ENCODE results near the gene OVCA2. TPM values are rescaled to one million over a fixed set of nuclear protein-coding genes. Genes with fewer than 3 reads are reported as not detected.

Gene OVCA2
- total RNA-seq, 5 donors from 2014 or later (not counting 1 experiment from before 2014, with no cell fraction given): 31.0 to 36.8 (median 31.8) TPM

DNA sequence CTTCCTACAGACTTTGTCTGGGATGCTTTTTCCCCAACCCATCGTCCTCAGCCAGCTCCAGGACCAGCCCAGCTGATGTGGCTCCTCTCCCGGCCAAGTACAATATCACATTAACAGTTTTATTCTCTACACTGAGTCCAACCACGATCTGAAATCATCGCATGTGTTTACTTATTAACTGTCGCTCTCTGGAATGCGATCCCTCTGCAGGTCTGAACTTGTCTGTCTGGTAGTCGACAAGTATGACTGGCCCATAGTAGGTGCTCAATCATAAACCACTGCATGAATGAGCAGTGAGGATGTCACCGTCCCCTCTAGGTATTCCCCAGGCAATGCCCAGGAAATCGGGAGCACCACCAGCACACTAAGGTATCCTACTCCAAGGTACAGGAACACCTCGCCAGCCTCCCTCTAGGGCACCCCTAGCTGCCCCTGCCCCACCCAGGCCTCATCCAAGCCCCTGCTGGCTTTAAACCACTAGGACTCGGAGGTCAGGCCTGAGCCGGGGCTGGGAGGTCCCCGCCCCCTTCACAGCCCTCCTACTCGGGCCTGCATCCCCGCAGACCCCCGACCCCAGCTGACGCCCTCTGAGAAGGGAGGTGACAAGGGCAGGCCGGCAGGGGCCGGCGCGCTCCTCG, 44.4 kb upstream of the OVCA2 start:
- Mint-ChIP-seq H3K27me3 (peaks cover 12 to 35% of the 10 kb centered on the region in 2 donors), H3K36me3 (no peaks in the 10 kb centered on the region), H3K27ac (no peak overlapping the region), H3K4me3 (peak overlapping the region in 1 of 3 donors; percentile 14), H3K4me1 (peaks cover 0 to 9% (median 0%) of the 10 kb centered on the region in 3 donors), H3K9me3 (no peaks in the 10 kb centered on the region)
- Histone ChIP-seq H3K9me3 (no peaks in the 10 kb centered on the region), H3K27me3 (replicated peaks in 1 of 2; ENCODE audit: control insufficient read depth in 2 of 2, extremely low read depth in 1 of 2, insufficient read depth in 2 of 2, low read length in 1 of 2) (peaks cover 0 to 66% of the 10 kb centered on the region in 2 experiments), H3K27ac (ENCODE audit: low read length) (no peak overlapping the region), H3K36me3 (ENCODE audit: control insufficient read depth in 2 of 2, extremely low read depth in 1 of 2, insufficient read depth in 1 of 2, low read length in 1 of 2) (no peaks in the 10 kb centered on the region), H3K4me3 (ENCODE audit: control insufficient read depth in 1 of 2, extremely low read depth in 1 of 2, low read length in 1 of 2) (no peak overlapping the region), H3K4me1 (ENCODE audit: control insufficient read depth in 1 of 2, extremely low read depth in 1 of 2, insufficient read depth in 2 of 2, low read length in 2 of 2) (peaks cover 0 to 6% of the 10 kb centered on the region in 2 experiments)
- DNase-seq (no peak), ATAC-seq (replicated peaks in 1 of 4) (no peak)
- CTCF ChIA-PET: no interaction called here
- POLR2A ChIA-PET: interaction anchor here in 1 of 2 donors (0.6 kb wide), 1 partner anchor 44 kb away, joined by 6 read pairs; no protein-coding TSS in a partner anchor
- 64% methylated on average over 15 of the region's 22 CpGs for WGBS (ENCODE audit: insufficient coverage)

DNA sequence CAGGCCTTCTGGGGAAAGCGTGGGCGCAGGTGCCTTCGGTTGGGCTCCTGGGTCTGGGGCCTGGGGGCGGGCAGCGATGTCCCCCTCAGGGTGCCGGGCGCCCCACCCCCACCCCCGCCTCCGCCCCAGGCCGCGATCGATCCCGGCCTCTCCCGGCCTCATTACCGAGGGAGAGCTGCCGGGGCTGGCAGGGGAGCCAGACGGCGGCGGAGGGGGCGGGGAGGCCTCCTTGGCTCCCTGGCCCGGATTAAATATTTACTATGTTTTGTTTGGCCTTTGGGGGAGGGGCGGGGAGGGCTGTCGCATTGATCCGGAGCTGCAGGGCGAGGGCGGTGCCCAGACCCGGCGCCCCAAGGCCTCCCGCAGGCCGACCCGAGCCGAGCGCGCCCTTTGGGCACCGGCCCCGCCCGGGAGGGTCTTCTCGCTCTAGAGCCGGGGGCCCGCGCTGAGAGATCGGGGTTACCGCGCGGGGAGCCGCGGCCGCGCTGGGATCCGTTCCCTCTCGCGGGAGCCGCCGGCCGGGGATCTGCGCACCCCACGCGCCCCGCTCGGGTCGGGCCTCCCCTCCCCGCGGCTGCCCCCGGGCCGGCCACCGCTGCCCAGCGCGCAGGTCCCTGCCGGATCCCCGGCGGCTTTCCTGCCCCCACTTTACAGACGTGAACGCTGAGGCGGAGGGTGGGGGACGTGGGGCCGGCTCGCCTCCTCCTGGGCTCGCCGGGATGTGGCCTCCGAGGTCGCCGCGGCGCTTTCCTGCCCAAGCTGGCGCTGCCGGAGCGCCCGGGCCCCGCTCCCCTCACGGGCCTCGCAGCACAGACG, 43.7 kb upstream of the OVCA2 start:
- H3K4me1 Mint-ChIP-seq: peaks cover 0 to 9% (median 0%) of the 10 kb centered on the region in 3 donors
- DNase-seq (peak in 2 of 35 experiments; percentile 4 to 14), ATAC-seq (replicated peaks in 1 of 4) (peak in 3 of 4 experiments; percentile 23 to 58 (median 32))
- no peaks in the 10 kb centered on the region for H3K9me3 Mint-ChIP-seq
- no peaks in the 10 kb centered on the region for H3K9me3 ChIP-seq
- H3K4me3 Mint-ChIP-seq: no peak overlapping the region
- H3K27me3 Mint-ChIP-seq: peaks cover 12 to 36% of the 10 kb centered on the region in 2 donors
- peaks cover 0 to 6% of the 10 kb centered on the region in 2 experiments for H3K4me1 ChIP-seq (ENCODE audit: control insufficient read depth in 1 of 2, extremely low read depth in 1 of 2, insufficient read depth in 2 of 2, low read length in 2 of 2)
- H3K36me3 Mint-ChIP-seq: no peaks in the 10 kb centered on the region
- peak overlapping the region in 1 of 2 donors; percentile 5 for H3K4me3 ChIP-seq (ENCODE audit: control insufficient read depth in 1 of 2, extremely low read depth in 1 of 2, low read length in 1 of 2)
- ChIA-PET POLR2A (interaction anchor here in 1 of 2 donors (0.5 to 0.7 kb wide), 3 partner anchors 45 to 158 kb away, joined by 3 to 10 read pairs (median 6); no protein-coding TSS in a partner anchor), CTCF (no interaction called here)
- 5% methylated on average over 78 of the region's 92 CpGs for WGBS (ENCODE audit: insufficient coverage)
- peaks cover 0 to 65% of the 10 kb centered on the region in 2 experiments for H3K27me3 ChIP-seq (replicated peaks in 1 of 2; ENCODE audit: control insufficient read depth in 2 of 2, extremely low read depth in 1 of 2, insufficient read depth in 2 of 2, low read length in 1 of 2)
- H3K27ac ChIP-seq (ENCODE audit: low read length): no peak overlapping the region
- no peak overlapping the region for H3K27ac Mint-ChIP-seq
- no peaks in the 10 kb centered on the region for H3K36me3 ChIP-seq (ENCODE audit: control insufficient read depth in 2 of 2, extremely low read depth in 1 of 2, insufficient read depth in 1 of 2, low read length in 1 of 2)

DNA sequence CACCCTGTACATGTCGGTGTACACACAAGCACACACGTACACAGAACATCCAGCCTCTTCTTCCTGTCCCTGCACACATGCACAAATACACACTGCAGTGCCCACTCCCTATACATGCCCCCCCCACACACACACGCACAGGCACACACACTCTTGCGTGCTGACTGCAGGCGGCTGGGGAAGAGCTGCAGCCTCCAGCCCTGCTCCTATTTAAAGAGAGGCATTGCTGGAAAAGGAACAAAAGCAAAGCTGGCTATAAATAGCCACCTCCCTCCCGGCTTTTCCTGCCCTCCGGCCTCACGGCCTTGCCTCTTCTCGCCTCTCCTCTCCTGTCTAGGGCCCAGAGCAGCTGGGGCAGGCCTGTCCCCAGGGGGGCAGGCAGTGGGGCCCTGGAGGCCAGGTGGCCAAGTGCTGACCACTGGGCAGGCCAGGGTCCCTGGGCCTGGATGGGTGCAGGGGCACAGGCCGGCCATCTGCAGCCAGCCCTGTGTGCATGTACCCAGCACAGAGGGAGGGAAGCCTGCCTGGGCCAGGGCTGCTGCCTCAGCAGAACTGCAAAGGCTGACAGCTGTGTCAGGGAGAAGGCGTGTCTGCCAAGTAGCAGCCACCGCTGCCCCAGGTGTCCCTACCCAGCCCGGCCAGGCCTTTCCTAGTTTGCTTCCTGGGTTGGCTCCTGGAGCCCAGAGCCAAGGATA, 42.1 kb upstream of the OVCA2 start:
- POLR2A ChIA-PET: no interaction called here
- H3K27ac Mint-ChIP-seq: no peak overlapping the region
- Histone ChIP-seq H3K27ac (ENCODE audit: low read length) (no peak overlapping the region), H3K4me1 (ENCODE audit: control insufficient read depth in 1 of 2, extremely low read depth in 1 of 2, insufficient read depth in 2 of 2, low read length in 2 of 2) (peaks cover 0 to 6% of the 10 kb centered on the region in 2 experiments), H3K36me3 (ENCODE audit: control insufficient read depth in 2 of 2, extremely low read depth in 1 of 2, insufficient read depth in 1 of 2, low read length in 1 of 2) (no peaks in the 10 kb centered on the region), H3K9me3 (no peaks in the 10 kb centered on the region), H3K4me3 (ENCODE audit: control insufficient read depth in 1 of 2, extremely low read depth in 1 of 2, low read length in 1 of 2) (no peak overlapping the region), H3K27me3 (replicated peaks in 1 of 2; ENCODE audit: control insufficient read depth in 2 of 2, extremely low read depth in 1 of 2, insufficient read depth in 2 of 2, low read length in 1 of 2) (peaks cover 0 to 56% of the 10 kb centered on the region in 2 experiments)
- CTCF ChIA-PET: no interaction called here
- peaks cover 12 to 40% of the 10 kb centered on the region in 2 donors for H3K27me3 Mint-ChIP-seq
- peak overlapping the region in 2 of 3 donors; percentile 35 to 55 for H3K4me3 Mint-ChIP-seq
- ATAC-seq (replicated peaks in 1 of 4) (peak in 1 of 4 experiments; percentile 30), DNase-seq (no peak)
- no peaks in the 10 kb centered on the region for H3K36me3 Mint-ChIP-seq
- WGBS (ENCODE audit: insufficient coverage): 71% methylated on average over 12 of the region's 13 CpGs
- H3K9me3 Mint-ChIP-seq: no peaks in the 10 kb centered on the region
- H3K4me1 Mint-ChIP-seq: peaks cover 0 to 9% (median 0%) of the 10 kb centered on the region in 3 donors

DNA sequence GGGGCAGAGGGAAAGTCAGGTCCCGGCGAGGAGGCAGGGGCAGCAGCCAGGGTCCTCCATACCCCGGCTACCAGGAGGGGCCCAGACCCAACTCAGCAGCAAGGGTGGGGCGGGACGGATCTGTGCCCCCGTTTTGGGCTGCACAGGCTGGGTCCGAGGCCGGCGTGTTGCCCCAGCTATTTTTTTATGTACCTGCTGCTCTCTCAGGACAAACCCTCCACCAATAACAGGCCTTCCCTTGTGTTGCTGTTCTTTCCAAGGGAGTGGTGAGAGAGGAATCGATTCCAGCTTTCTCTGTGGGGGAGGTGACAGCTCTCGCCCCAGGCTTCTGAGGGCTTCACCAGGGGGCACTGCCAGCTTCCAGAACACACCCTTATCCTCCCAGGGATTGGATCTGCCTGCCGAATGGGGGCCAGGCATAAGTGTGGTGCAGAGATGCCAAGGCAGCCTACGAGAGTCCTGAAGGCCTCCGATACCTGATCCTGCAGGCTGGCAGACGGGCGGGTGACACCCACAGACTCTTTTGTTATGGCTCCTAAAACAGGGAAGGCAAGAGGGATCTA, 39.0 kb upstream of the OVCA2 start:
- peaks cover 0 to 6% (median 0%) of the 10 kb centered on the region in 3 donors for H3K4me1 Mint-ChIP-seq
- H3K27me3 Mint-ChIP-seq: peaks cover 5 to 26% of the 10 kb centered on the region in 2 donors
- H3K9me3 ChIP-seq: no peaks in the 10 kb centered on the region
- ATAC-seq (replicated peaks in 1 of 4): no peak
- no peak overlapping the region for H3K4me3 ChIP-seq (ENCODE audit: control insufficient read depth in 1 of 2, extremely low read depth in 1 of 2, low read length in 1 of 2)
- 81% methylated on average over 8 of the region's 16 CpGs for whole genome bisulfite sequencing (ENCODE audit: insufficient coverage)
- peaks cover 0 to 35% of the 10 kb centered on the region in 2 experiments for H3K27me3 ChIP-seq (replicated peaks in 1 of 2; ENCODE audit: control insufficient read depth in 2 of 2, extremely low read depth in 1 of 2, insufficient read depth in 2 of 2, low read length in 1 of 2)
- no peaks in the 10 kb centered on the region for H3K36me3 ChIP-seq (ENCODE audit: control insufficient read depth in 2 of 2, extremely low read depth in 1 of 2, insufficient read depth in 1 of 2, low read length in 1 of 2)
- H3K4me3 Mint-ChIP-seq: no peak overlapping the region
- POLR2A ChIA-PET: no interaction called here
- CTCF ChIA-PET: no interaction called here
- H3K36me3 Mint-ChIP-seq: no peaks in the 10 kb centered on the region
- no peaks in the 10 kb centered on the region for H3K9me3 Mint-ChIP-seq
- H3K27ac ChIP-seq (ENCODE audit: low read length): no peak overlapping the region
- H3K4me1 ChIP-seq (ENCODE audit: control insufficient read depth in 1 of 2, extremely low read depth in 1 of 2, insufficient read depth in 2 of 2, low read length in 2 of 2): peaks cover 0 to 6% of the 10 kb centered on the region in 2 experiments
- H3K27ac Mint-ChIP-seq: no peak overlapping the region
- no peak for DNase-seq

DNA sequence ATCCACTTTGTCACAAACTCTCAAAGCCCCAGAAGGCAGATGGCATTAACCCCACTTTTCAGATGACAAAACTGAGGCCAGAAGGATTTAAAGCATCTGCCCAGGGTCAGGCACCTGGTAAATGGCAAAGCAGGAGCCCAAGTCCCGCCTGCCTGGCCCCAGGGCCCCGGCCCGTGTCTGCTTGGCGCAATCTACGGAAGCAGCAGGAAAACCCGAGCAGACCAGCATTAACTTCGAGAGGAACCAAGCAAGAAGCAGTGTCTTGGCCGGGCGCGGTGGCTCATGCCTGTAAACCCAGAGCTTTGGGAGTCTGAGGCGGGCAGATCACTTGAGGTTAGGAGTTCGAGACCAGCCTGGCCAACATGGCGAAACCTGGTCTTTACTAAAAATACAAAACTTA, 38.3 kb upstream of the OVCA2 start:
- Histone ChIP-seq H3K27ac (ENCODE audit: low read length) (no peak overlapping the region), H3K4me3 (ENCODE audit: control insufficient read depth in 1 of 2, extremely low read depth in 1 of 2, low read length in 1 of 2) (no peak overlapping the region), H3K4me1 (ENCODE audit: control insufficient read depth in 1 of 2, extremely low read depth in 1 of 2, insufficient read depth in 2 of 2, low read length in 2 of 2) (peaks cover 0 to 3% of the 10 kb centered on the region in 2 experiments), H3K36me3 (ENCODE audit: control insufficient read depth in 2 of 2, extremely low read depth in 1 of 2, insufficient read depth in 1 of 2, low read length in 1 of 2) (no peaks in the 10 kb centered on the region), H3K9me3 (no peaks in the 10 kb centered on the region), H3K27me3 (replicated peaks in 1 of 2; ENCODE audit: control insufficient read depth in 2 of 2, extremely low read depth in 1 of 2, insufficient read depth in 2 of 2, low read length in 1 of 2) (peaks cover 0 to 33% of the 10 kb centered on the region in 2 experiments)
- 94% methylated on average over 13 of the region's 13 CpGs for WGBS (ENCODE audit: insufficient coverage)
- Mint-ChIP-seq H3K9me3 (no peaks in the 10 kb centered on the region), H3K36me3 (no peaks in the 10 kb centered on the region), H3K27ac (no peak overlapping the region), H3K4me1 (peaks cover 0 to 6% (median 0%) of the 10 kb centered on the region in 3 donors), H3K27me3 (peaks cover 5 to 26% of the 10 kb centered on the region in 2 donors), H3K4me3 (no peak overlapping the region)
- DNase-seq (no peak), ATAC-seq (replicated peaks in 1 of 4) (no peak)
- ChIA-PET CTCF (no interaction called here), POLR2A (no interaction called here)

All from T-cell (primary cell).